CD4-positive, CD25-positive, alpha-beta regulatory T cell (primary cell): ENCODE measurements around the gene SHC2. TPM values are rescaled to one million over a fixed set of nuclear protein-coding genes. Genes with fewer than 3 reads are reported as not detected.
A peak's percentile ranks its signal among the peaks of the same experiment; 100 is the strongest.

Source experiments
- ATAC-seq, 2 donors: fragments of 150-1000 bp; cut with Tn5 transposase; one replicate each; pipeline ENCODE4 v1.10.0; 2021; ENCODE audit warnings: low read depth in 2 of 2, moderate number of reproducible peaks in 2 of 2, moderate library complexity in 1 of 2
- DNase-seq, 3 donors: peaks; one replicate each; pipeline versions ENCODE4 v3.0.0 to v3.0.0-alpha.2; 2012 to 2022; ENCODE audit warnings: mixed read lengths in 1 of 3
- H3K27ac ChIP-seq: one replicate; pipeline ENCODE4 v1.7.0; 2013; ENCODE audit warnings: mild to moderate bottlenecking, low read length; ENCODE audit not compliant: insufficient read depth, poor library complexity, severe bottlenecking
- H3K27me3 ChIP-seq: one replicate; pipeline ENCODE4 v1.7.0; 2013; ENCODE audit warnings: low read length; ENCODE audit not compliant: control insufficient read depth, insufficient read depth
- H3K36me3 ChIP-seq: one replicate; pipeline ENCODE4 v1.7.0; 2013; ENCODE audit warnings: mild to moderate bottlenecking, low read length, moderate library complexity; ENCODE audit not compliant: control insufficient read depth, insufficient read depth
- H3K4me1 ChIP-seq: 2 replicates; pipeline ENCODE4 v1.7.0; 2013; ENCODE audit warnings: mild to moderate bottlenecking, low read length; ENCODE audit not compliant: insufficient read depth, control insufficient read depth, poor library complexity, severe bottlenecking
- H3K4me3 ChIP-seq: one replicate; pipeline ENCODE4 v1.7.0; 2013; ENCODE audit warnings: low read depth, mild to moderate bottlenecking, low read length, moderate library complexity
- H3K9me3 ChIP-seq, 2 experiments: 1 replicate in 1 of 2; 2 replicates in 1 of 2; pipeline ENCODE4 v1.7.0; 2013; ENCODE audit warnings: low read length in 2 of 2, mild to moderate bottlenecking in 1 of 2, moderate library complexity in 1 of 2; ENCODE audit not compliant: control insufficient read depth in 2 of 2
- H3K27ac Mint-ChIP-seq, 3 donors: one replicate each; pipeline ENCODE4 v1.8.0; 2020 to 2022; ENCODE audit warnings: mild to moderate bottlenecking in 3 of 3, mixed read lengths in 3 of 3, moderate library complexity in 2 of 3
- H3K27me3 Mint-ChIP-seq: one replicate; pipeline ENCODE4 v1.8.0; 2022; ENCODE audit warnings: mild to moderate bottlenecking, mixed read lengths
- H3K36me3 Mint-ChIP-seq: one replicate; pipeline ENCODE4 v1.8.0; 2020; ENCODE audit warnings: mixed read lengths
- H3K4me1 Mint-ChIP-seq, 4 donors: one replicate each; pipeline ENCODE4 v1.8.0; 2020 to 2022; ENCODE audit warnings: mixed read lengths in 4 of 4, mild to moderate bottlenecking in 1 of 4
- H3K4me3 Mint-ChIP-seq, 4 donors: one replicate each; pipeline ENCODE4 v1.8.0; 2020 to 2022; ENCODE audit warnings: mild to moderate bottlenecking in 4 of 4, mixed read lengths in 4 of 4, moderate library complexity in 3 of 4
- H3K9me3 Mint-ChIP-seq, 7 donors: one replicate each; pipeline ENCODE4 v1.8.0; 2020 to 2022; ENCODE audit warnings: mixed read lengths in 7 of 7, mild to moderate bottlenecking in 3 of 7, moderate library complexity in 2 of 7
- polyA plus RNA-seq, 4 donors: library from polyadenylated mRNA; unstranded; fragments of 300-500 nt; fragmentation: Illumina TruSeq; gene quantifications; one replicate each; pipeline ENCODE4 v1.2.3, GENCODE V29; 2021
- total RNA-seq: library from RNA; stranded (reverse); gene quantifications from one replicate; pipeline ENCODE4 v1.2.3, GENCODE V29; 2022

The SHC2 gene
- total and polyA plus RNA-seq, 5 donors from 2014 or later: not detected

DNA sequence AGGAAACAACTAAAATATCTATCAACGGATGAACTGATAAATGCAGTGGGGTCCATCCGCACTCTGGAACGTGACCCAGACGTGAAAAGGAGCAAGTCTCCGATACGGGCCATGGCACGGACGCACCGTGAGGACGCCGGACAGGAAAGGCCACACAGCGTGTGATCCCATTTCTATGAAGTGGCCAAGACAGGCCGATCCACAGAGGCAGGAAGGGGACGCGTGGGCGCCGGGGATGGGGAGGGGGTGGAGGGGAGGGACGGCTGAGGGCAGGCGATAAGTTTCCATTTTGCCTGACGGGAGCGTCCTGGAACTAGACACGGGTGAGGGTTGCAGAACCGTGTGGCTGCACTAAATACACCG is 13.8 kb downstream of the SHC2 start:
- Histone ChIP-seq H3K27me3 (no peaks in the 10 kb centered on the region), H3K4me3 (no peak overlapping the region), H3K36me3 (no peaks in the 10 kb centered on the region), H3K4me1 (no peaks in the 10 kb centered on the region), H3K27ac (no peak overlapping the region), H3K9me3 (no peaks in the 10 kb centered on the region)
- DNase-seq: no peak
- Mint-ChIP-seq H3K36me3 (no peaks in the 10 kb centered on the region), H3K4me3 (no peak overlapping the region), H3K9me3 (peaks cover 0 to 3% (median under 1%) of the 10 kb centered on the region in 7 donors), H3K27me3 (no peaks in the 10 kb centered on the region), H3K27ac (no peak overlapping the region), H3K4me1 (no peaks in the 10 kb centered on the region)
- ATAC-seq: no peak

DNA sequence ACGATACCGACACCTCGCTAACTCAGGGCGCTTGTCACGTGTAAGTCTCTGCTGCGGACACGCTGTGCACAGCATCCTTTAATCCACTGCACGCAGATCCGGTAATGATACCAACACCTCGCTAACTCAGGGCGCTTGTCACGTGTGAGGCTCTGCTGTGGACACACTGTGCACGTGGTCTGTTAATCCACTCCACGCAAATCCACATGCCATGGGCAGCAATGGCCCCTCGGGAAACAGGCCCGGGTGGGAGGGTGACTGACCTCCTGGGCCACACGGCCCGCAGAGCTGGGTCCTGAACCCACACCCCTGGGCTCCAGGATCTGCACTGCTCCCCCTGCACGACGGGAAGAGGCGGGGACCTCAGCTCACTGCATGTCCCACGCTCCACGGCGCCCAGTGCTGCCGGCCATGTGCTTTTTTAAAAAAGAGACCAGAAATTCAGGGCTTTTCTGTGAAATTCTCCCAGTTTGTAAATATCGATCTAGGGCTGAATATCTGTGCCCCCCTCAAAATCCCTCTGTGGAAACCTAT is 16.1 kb downstream of the SHC2 start:
- no peaks in the 10 kb centered on the region for H3K36me3 ChIP-seq
- no peaks in the 10 kb centered on the region for H3K27me3 ChIP-seq
- H3K9me3 ChIP-seq: no peaks in the 10 kb centered on the region
- no peaks in the 10 kb centered on the region for H3K4me1 ChIP-seq
- H3K4me3 Mint-ChIP-seq: no peak overlapping the region
- H3K27ac Mint-ChIP-seq: no peak overlapping the region
- H3K36me3 Mint-ChIP-seq: no peaks in the 10 kb centered on the region
- peaks cover 4% of the 10 kb centered on the region for H3K27me3 Mint-ChIP-seq
- ATAC-seq (no peak), DNase-seq (no peak)
- H3K4me3 ChIP-seq: no peak overlapping the region
- peaks cover 0 to 4% (median 0%) of the 10 kb centered on the region in 7 donors for H3K9me3 Mint-ChIP-seq
- H3K27ac ChIP-seq: no peak overlapping the region
- H3K4me1 Mint-ChIP-seq: no peaks in the 10 kb centered on the region

- Histone ChIP-seq H3K27me3 (no peaks in the 10 kb centered on the region), H3K36me3 (no peaks in the 10 kb centered on the region), H3K4me3 (no peak overlapping the region), H3K27ac (no peak overlapping the region), H3K9me3 (no peaks in the 10 kb centered on the region), H3K4me1 (no peaks in the 10 kb centered on the region)
- Mint-ChIP-seq H3K36me3 (no peaks in the 10 kb centered on the region), H3K9me3 (peaks cover 0 to 4% (median 0%) of the 10 kb centered on the region in 7 donors), H3K27ac (no peak overlapping the region), H3K4me3 (no peak overlapping the region), H3K27me3 (peaks cover 4% of the 10 kb centered on the region), H3K4me1 (no peaks in the 10 kb centered on the region)
- ATAC-seq (no peak), DNase-seq (no peak)
Observed at GRCh38 chr19:443005-443404, 17.8 kb downstream of the SHC2 start.

DNA sequence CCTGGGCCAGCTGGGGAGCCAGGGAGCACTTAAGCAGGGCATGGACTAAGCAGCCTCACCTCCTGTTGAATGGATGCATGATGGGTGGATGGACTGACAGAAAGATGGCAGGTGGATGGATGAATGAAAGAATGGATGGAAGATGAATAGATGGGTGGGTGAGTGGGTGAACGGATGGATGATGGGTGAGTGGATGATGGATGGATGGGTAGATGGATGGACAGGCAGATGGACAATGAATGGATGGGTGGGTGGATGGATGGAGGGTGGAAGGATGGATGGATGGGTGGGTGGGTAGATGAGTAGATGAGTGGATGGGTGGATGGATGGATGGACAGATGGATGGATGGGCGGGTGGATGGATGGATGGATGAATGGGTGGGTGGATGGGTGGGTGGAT is 18.7 kb downstream of the SHC2 start:
- no peak overlapping the region for H3K27ac ChIP-seq
- Mint-ChIP-seq H3K4me3 (no peak overlapping the region), H3K9me3 (peaks cover 0 to 4% (median 0%) of the 10 kb centered on the region in 7 donors), H3K27ac (no peak overlapping the region), H3K4me1 (no peaks in the 10 kb centered on the region), H3K36me3 (no peaks in the 10 kb centered on the region), H3K27me3 (peaks cover 4% of the 10 kb centered on the region)
- H3K4me1 ChIP-seq: no peaks in the 10 kb centered on the region
- DNase-seq (no peak), ATAC-seq (no peak)
- no peak overlapping the region for H3K4me3 ChIP-seq
- H3K27me3 ChIP-seq: no peaks in the 10 kb centered on the region
- H3K36me3 ChIP-seq: no peaks in the 10 kb centered on the region
- no peaks in the 10 kb centered on the region for H3K9me3 ChIP-seq

GRCh38 chr19:441213-441836 is 19.5 kb downstream of the SHC2 start:
- no peak for ATAC-seq
- H3K27me3 Mint-ChIP-seq: peaks cover 4% of the 10 kb centered on the region
- no peaks in the 10 kb centered on the region for H3K4me1 Mint-ChIP-seq
- Histone ChIP-seq H3K4me3 (no peak overlapping the region), H3K4me1 (no peaks in the 10 kb centered on the region), H3K9me3 (no peaks in the 10 kb centered on the region), H3K36me3 (no peaks in the 10 kb centered on the region), H3K27ac (no peak overlapping the region), H3K27me3 (no peaks in the 10 kb centered on the region)
- H3K4me3 Mint-ChIP-seq: no peak overlapping the region
- DNase-seq: no peak
- H3K36me3 Mint-ChIP-seq: no peaks in the 10 kb centered on the region
- H3K9me3 Mint-ChIP-seq: peaks cover 0 to 4% (median 0%) of the 10 kb centered on the region in 7 donors
- H3K27ac Mint-ChIP-seq: peak overlapping the region in 1 of 3 donors; percentile 45

DNA sequence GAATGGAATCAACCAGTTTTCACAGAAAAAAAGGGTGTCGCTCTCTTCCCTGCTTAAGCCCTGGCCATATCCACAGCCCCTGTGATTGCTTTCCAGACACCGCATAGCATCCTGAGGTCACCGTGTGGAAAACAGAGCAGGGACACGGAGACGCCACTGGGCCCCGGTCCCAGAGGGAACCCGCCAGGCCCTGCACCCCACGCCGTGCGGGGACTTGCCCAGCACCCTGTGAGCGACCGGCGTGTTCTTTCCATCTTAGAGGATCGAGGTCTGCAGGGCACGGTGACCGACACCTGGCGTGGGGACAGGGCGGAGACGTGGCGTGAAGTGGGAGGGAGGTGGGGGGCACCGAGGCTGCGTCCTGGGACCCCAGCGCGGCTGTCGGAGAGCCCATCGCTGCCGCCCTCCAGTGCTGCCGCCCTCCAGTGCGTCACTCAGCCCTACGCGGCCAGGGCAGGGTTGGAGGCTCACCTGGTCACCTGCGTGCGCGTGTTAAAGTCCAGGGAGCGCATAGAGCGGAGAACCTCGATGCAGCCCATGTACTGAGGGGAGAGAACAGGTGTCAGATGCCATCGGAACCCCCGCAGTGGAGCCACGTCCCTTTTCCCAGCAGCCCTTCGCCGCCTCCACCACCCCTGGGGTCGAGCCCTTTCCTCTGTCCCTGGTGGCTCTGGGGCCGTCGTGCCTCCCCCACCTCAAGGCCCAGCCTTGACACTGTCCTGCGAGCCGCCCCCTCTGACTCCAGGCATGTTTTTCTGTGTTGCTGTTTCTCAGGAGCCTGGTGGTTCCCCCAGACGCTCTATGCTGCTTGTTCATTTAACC is 20.2 kb downstream of the SHC2 start:
- peak overlapping the region in 1 of 3 donors; percentile 48 for H3K27ac Mint-ChIP-seq
- H3K36me3 Mint-ChIP-seq: no peaks in the 10 kb centered on the region
- Histone ChIP-seq H3K9me3 (no peaks in the 10 kb centered on the region), H3K4me1 (no peaks in the 10 kb centered on the region), H3K4me3 (no peak overlapping the region), H3K27me3 (no peaks in the 10 kb centered on the region), H3K27ac (no peak overlapping the region), H3K36me3 (no peaks in the 10 kb centered on the region)
- peaks cover 5% of the 10 kb centered on the region for H3K27me3 Mint-ChIP-seq
- no peaks in the 10 kb centered on the region for H3K4me1 Mint-ChIP-seq
- DNase-seq (no peak), ATAC-seq (no peak)
- H3K9me3 Mint-ChIP-seq: peaks cover 0 to 4% (median 0%) of the 10 kb centered on the region in 7 donors
- H3K4me3 Mint-ChIP-seq: no peak overlapping the region

- peaks cover 7% of the 10 kb centered on the region for H3K27me3 Mint-ChIP-seq
- H3K9me3 Mint-ChIP-seq: peaks cover 0 to 4% (median 0%) of the 10 kb centered on the region in 7 donors
- no peaks in the 10 kb centered on the region for H3K36me3 Mint-ChIP-seq
Observed at GRCh38 chr19:439167-439900, 21.5 kb downstream of the SHC2 start.

More at GRCh38 chr19:439167-439900, 21.5 kb downstream of the SHC2 start:
- no peaks in the 10 kb centered on the region for H3K9me3 ChIP-seq
- no peaks in the 10 kb centered on the region for H3K4me1 Mint-ChIP-seq
- no peaks in the 10 kb centered on the region for H3K27me3 ChIP-seq
- H3K27ac ChIP-seq: no peak overlapping the region
- no peak overlapping the region for H3K4me3 Mint-ChIP-seq
- H3K36me3 ChIP-seq: no peaks in the 10 kb centered on the region
- no peak for DNase-seq
- H3K4me1 ChIP-seq: no peaks in the 10 kb centered on the region
- H3K4me3 ChIP-seq: no peak overlapping the region
- no peak overlapping the region for H3K27ac Mint-ChIP-seq
- no peak for ATAC-seq
